BLaER1 treated with 17β-estradiol and CSF1 and Interleukin-3, amounts not matched to agents 10 nM and 100 nM (cell line): ENCODE data around the gene BLID.

ENCODE experiments used
- H3K27ac ChIP-seq, 11 experiments: shearing (Covaris generic); formaldehyde crosslinking; 2 replicates each; pipeline ENCODE4 v1.8.1; 2022
- H3K27me3 ChIP-seq, 11 experiments: shearing (Covaris generic); formaldehyde crosslinking; 2 replicates each; pipeline ENCODE4 v1.8.1; 2022
- H3K36me3 ChIP-seq, 11 experiments: shearing (Covaris generic); formaldehyde crosslinking; 2 replicates each; pipeline ENCODE4 v1.8.1; 2022
- H3K4me1 ChIP-seq, 10 experiments: shearing (Covaris generic); formaldehyde crosslinking; 2 replicates each; pipeline ENCODE4 v1.8.1; 2022
- H3K4me2 ChIP-seq, 11 experiments: shearing (Covaris generic); formaldehyde crosslinking; 2 replicates each; pipeline ENCODE4 v1.8.1; 2022
- H3K4me3 ChIP-seq, 10 experiments: shearing (Covaris generic); formaldehyde crosslinking; 2 replicates each; pipeline ENCODE4 v1.8.1; 2022
- H3K9ac ChIP-seq, 11 experiments: shearing (Covaris generic); formaldehyde crosslinking; 2 replicates each; pipeline ENCODE4 v1.8.1; 2022
- H3K9me3 ChIP-seq, 11 experiments: shearing (Covaris generic); formaldehyde crosslinking; replicated peaks in 1 of 11; 2 replicates each; pipeline ENCODE4 v1.8.1; 2022
- H4K20me1 ChIP-seq, 11 experiments: shearing (Covaris generic); formaldehyde crosslinking; 2 replicates each; pipeline ENCODE4 v1.8.1; 2022
- Cebpa-rat ChIP-seq, 11 experiments: shearing (Covaris generic); IDR thresholded peaks; 2 replicates each; pipeline ENCODE4 v1.8.1; 2022

Gene BLID

GRCh38 chr11:122108192-122108799, 7.7 kb downstream of the BLID start:
- no peaks in the 10 kb centered on the region for H4K20me1 ChIP-seq
- no peak overlapping the region for H3K27ac ChIP-seq
- H3K4me1 ChIP-seq, result no peaks in the 10 kb centered on the region
- no peak overlapping the region for H3K4me3 ChIP-seq
- H3K27me3 ChIP-seq, result no peaks in the 10 kb centered on the region
- no peaks in the 10 kb centered on the region for H3K9me3 ChIP-seq
- no peak overlapping the region for H3K9ac ChIP-seq
- no peaks in the 10 kb centered on the region for H3K36me3 ChIP-seq
- no peak overlapping the region for H3K4me2 ChIP-seq
- no peak for TF ChIP-seq Cebpa-rat (IDR thresholded peaks at IDR 0.05)

- Histone ChIP-seq H3K36me3 (no peaks in the 10 kb centered on the region), H3K27me3 (peaks cover 0 to 6% (median 0%) of the 10 kb centered on the region in 11 experiments; a peak in 5 of 22 replicates), H3K4me2 (no peak overlapping the region), H3K9me3 (no peaks in the 10 kb centered on the region), H3K4me1 (no peaks in the 10 kb centered on the region), H3K27ac (no peak overlapping the region), H3K4me3 (no peak overlapping the region), H4K20me1 (no peaks in the 10 kb centered on the region), H3K9ac (no peak overlapping the region)
- no peak for TF ChIP-seq Cebpa-rat (IDR thresholded peaks at IDR 0.05)
Measured at GRCh38 chr11:122107566-122107965, 8.4 kb downstream of the BLID start.

- no peak overlapping the region for H3K4me3 ChIP-seq
- no peak overlapping the region for H3K4me2 ChIP-seq
- H4K20me1 ChIP-seq, result no peaks in the 10 kb centered on the region
- peaks cover 0 to 11% (median 5%) of the 10 kb centered on the region in 11 experiments; a peak in 14 of 22 replicates for H3K27me3 ChIP-seq
- H3K4me1 ChIP-seq, result no peaks in the 10 kb centered on the region
- no peak overlapping the region for H3K27ac ChIP-seq
- no peaks in the 10 kb centered on the region for H3K9me3 ChIP-seq
- H3K9ac ChIP-seq, result no peak overlapping the region
- TF ChIP-seq Cebpa-rat (IDR thresholded peaks at IDR 0.05), result no peak
- no peaks in the 10 kb centered on the region for H3K36me3 ChIP-seq
Measured at GRCh38 chr11:122107045-122107444, 9.0 kb downstream of the BLID start.

- Histone ChIP-seq H3K4me2 (no peak overlapping the region), H3K36me3 (no peaks in the 10 kb centered on the region), H4K20me1 (no peaks in the 10 kb centered on the region), H3K4me1 (no peaks in the 10 kb centered on the region), H3K27me3 (peaks cover 18 to 29% (median 23%) of the 10 kb centered on the region in 11 experiments), H3K27ac (no peak overlapping the region), H3K9me3 (no peaks in the 10 kb centered on the region), H3K4me3 (no peak overlapping the region), H3K9ac (no peak overlapping the region)
- TF ChIP-seq Cebpa-rat (IDR thresholded peaks at IDR 0.05), result no peak
Measured at GRCh38 chr11:122105044-122105758, 10.8 kb downstream of the BLID start.

GRCh38 chr11:122104341-122104740, 11.7 kb downstream of the BLID start:
- no peaks in the 10 kb centered on the region for H3K4me1 ChIP-seq
- no peaks in the 10 kb centered on the region for H4K20me1 ChIP-seq
- no peak overlapping the region for H3K4me3 ChIP-seq
- H3K9me3 ChIP-seq, result no peaks in the 10 kb centered on the region
- H3K36me3 ChIP-seq, result no peaks in the 10 kb centered on the region
- no peak for TF ChIP-seq Cebpa-rat (IDR thresholded peaks at IDR 0.05)
- no peak overlapping the region for H3K9ac ChIP-seq
- H3K27me3 ChIP-seq, result peaks cover 26 to 38% (median 32%) of the 10 kb centered on the region in 11 experiments
- H3K4me2 ChIP-seq, result no peak overlapping the region
- no peak overlapping the region for H3K27ac ChIP-seq

- H3K27ac ChIP-seq, result no peak overlapping the region
- H4K20me1 ChIP-seq, result no peaks in the 10 kb centered on the region
- H3K4me2 ChIP-seq, result no peak overlapping the region
- no peaks in the 10 kb centered on the region for H3K4me1 ChIP-seq
- H3K36me3 ChIP-seq, result no peaks in the 10 kb centered on the region
- H3K9me3 ChIP-seq, result no peaks in the 10 kb centered on the region
- no peak for TF ChIP-seq Cebpa-rat (IDR thresholded peaks at IDR 0.05)
- no peak overlapping the region for H3K9ac ChIP-seq
- no peak overlapping the region for H3K4me3 ChIP-seq
- peaks cover 29 to 40% (median 35%) of the 10 kb centered on the region in 11 experiments for H3K27me3 ChIP-seq
Measured at GRCh38 chr11:122103726-122104125, 12.3 kb downstream of the BLID start.

- no peaks in the 10 kb centered on the region for H4K20me1 ChIP-seq
- H3K4me3 ChIP-seq, result no peak overlapping the region
- no peak for TF ChIP-seq Cebpa-rat (IDR thresholded peaks at IDR 0.05)
- no peak overlapping the region for H3K4me2 ChIP-seq
- H3K27ac ChIP-seq, result no peak overlapping the region
- no peaks in the 10 kb centered on the region for H3K4me1 ChIP-seq
- peaks cover 29 to 40% (median 35%) of the 10 kb centered on the region in 11 experiments for H3K27me3 ChIP-seq
- no peaks in the 10 kb centered on the region for H3K9me3 ChIP-seq
- no peak overlapping the region for H3K9ac ChIP-seq
- H3K36me3 ChIP-seq, result no peaks in the 10 kb centered on the region
Measured at GRCh38 chr11:122103321-122103720, 12.7 kb downstream of the BLID start.

- Histone ChIP-seq H3K4me3 (no peak overlapping the region), H3K9me3 (no peaks in the 10 kb centered on the region), H3K9ac (no peak overlapping the region), H3K4me1 (no peaks in the 10 kb centered on the region), H3K27ac (no peak overlapping the region), H3K4me2 (no peak overlapping the region), H4K20me1 (no peaks in the 10 kb centered on the region), H3K36me3 (no peaks in the 10 kb centered on the region), H3K27me3 (peaks cover 29 to 40% (median 35%) of the 10 kb centered on the region in 11 experiments)
- no peak for TF ChIP-seq Cebpa-rat (IDR thresholded peaks at IDR 0.05)
Measured at GRCh38 chr11:122102426-122102825, 13.6 kb downstream of the BLID start.

GRCh38 chr11:122101625-122102291, 14.3 kb downstream of the BLID start:
- Histone ChIP-seq H3K4me1 (no peaks in the 10 kb centered on the region), H3K27me3 (peaks cover 29 to 40% (median 35%) of the 10 kb centered on the region in 11 experiments), H3K4me2 (no peak overlapping the region), H3K9me3 (no peaks in the 10 kb centered on the region), H3K9ac (no peak overlapping the region), H3K36me3 (no peaks in the 10 kb centered on the region), H3K4me3 (no peak overlapping the region), H3K27ac (no peak overlapping the region), H4K20me1 (no peaks in the 10 kb centered on the region)
- TF ChIP-seq Cebpa-rat (IDR thresholded peaks at IDR 0.05), result no peak
